Measurements from ENCODE around the gene GPR78. TPM values are rescaled to one million over a fixed set of nuclear protein-coding genes. Genes with fewer than 3 reads are reported as not detected.

Gene GPR78
- total RNA-seq, 1 experiment from 2014 or later, result 5.7 TPM

DNA sequence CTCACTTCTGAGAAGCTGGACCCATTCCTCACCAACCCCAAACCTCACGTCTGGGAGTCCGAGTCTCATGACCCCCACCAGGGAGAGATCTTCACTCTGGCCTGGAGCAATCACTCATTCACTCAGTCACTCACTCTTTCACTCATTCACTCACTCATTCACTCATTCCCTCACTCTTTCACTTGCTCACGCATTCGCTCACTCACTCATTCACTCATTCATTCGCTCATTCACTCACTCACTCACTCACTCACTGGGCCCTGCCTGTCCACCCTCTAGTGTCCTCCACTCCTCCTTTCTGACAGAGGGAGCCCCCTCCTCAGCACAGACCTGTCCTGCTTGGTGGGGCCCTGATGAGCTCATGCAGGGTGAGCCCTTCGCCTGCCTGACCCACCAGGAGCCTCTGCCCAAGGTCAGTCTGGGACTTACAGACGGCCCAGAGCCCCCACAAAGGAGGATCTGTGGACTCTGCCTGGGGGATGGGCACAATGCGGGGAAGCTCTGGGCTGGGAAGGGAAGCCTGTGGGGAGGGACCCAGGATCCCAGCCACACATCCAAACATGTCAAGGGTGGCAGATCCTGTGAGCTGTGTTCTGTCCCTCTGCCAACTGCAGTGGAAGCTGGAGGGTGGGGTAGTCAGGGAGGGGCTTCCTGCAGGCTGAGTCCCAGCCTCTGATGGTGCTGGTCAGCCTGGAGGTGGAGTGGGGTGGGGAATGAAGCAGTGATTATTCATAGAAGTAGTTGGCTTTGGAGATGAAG is 30.8 kb downstream of the GPR78 start:
- H3K4me1 Mint-ChIP-seq, result no peaks in the 10 kb centered on the region
- no peaks in the 10 kb centered on the region for H3K9me3 Mint-ChIP-seq
- peaks cover 6% of the 10 kb centered on the region; the same call in 1 of the 2 replicates for H3K36me3 Mint-ChIP-seq
- TF ChIP-seq, protein P1, sequence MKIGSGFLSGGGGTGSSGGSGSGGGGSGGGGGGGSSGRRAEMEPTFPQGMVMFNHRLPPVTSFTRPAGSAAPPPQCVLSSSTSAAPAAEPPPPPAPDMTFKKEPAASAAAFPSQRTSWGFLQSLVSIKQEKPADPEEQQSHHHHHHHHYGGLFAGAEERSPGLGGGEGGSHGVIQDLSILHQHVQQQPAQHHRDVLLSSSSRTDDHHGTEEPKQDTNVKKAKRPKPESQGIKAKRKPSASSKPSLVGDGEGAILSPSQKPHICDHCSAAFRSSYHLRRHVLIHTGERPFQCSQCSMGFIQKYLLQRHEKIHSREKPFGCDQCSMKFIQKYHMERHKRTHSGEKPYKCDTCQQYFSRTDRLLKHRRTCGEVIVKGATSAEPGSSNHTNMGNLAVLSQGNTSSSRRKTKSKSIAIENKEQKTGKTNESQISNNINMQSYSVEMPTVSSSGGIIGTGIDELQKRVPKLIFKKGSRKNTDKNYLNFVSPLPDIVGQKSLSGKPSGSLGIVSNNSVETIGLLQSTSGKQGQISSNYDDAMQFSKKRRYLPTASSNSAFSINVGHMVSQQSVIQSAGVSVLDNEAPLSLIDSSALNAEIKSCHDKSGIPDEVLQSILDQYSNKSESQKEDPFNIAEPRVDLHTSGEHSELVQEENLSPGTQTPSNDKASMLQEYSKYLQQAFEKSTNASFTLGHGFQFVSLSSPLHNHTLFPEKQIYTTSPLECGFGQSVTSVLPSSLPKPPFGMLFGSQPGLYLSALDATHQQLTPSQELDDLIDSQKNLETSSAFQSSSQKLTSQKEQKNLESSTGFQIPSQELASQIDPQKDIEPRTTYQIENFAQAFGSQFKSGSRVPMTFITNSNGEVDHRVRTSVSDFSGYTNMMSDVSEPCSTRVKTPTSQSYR (CRISPR knock-in tag; IDR thresholded peaks at IDR 0.05), result no peak
- TF ChIP-seq SMAD3 (CRISPR knock-in tag; IDR thresholded peaks at IDR 0.05; ENCODE audit: borderline replicate concordance), result no peak
- TF ChIP-seq, protein P2, sequence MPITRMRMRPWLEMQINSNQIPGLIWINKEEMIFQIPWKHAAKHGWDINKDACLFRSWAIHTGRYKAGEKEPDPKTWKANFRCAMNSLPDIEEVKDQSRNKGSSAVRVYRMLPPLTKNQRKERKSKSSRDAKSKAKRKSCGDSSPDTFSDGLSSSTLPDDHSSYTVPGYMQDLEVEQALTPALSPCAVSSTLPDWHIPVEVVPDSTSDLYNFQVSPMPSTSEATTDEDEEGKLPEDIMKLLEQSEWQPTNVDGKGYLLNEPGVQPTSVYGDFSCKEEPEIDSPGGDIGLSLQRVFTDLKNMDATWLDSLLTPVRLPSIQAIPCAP (CRISPR knock-in tag; IDR thresholded peaks at IDR 0.05), result no peak
- no peak for TF ChIP-seq JAZF1 (CRISPR knock-in tag; IDR thresholded peaks at IDR 0.05)
- TF ChIP-seq ESRRA (CRISPR knock-in tag; IDR thresholded peaks at IDR 0.05; ENCODE audit: borderline replicate concordance), result no peak
- TF ChIP-seq ZNF396 (CRISPR knock-in tag; IDR thresholded peaks at IDR 0.05; ENCODE audit: borderline replicate concordance), result no peak
- no peak for TF ChIP-seq ZNF423 (CRISPR knock-in tag; IDR thresholded peaks at IDR 0.05)
- TF ChIP-seq, protein P3, sequence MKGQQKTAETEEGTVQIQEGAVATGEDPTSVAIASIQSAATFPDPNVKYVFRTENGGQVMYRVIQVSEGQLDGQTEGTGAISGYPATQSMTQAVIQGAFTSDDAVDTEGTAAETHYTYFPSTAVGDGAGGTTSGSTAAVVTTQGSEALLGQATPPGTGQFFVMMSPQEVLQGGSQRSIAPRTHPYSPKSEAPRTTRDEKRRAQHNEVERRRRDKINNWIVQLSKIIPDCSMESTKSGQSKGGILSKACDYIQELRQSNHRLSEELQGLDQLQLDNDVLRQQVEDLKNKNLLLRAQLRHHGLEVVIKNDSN (CRISPR knock-in tag; IDR thresholded peaks at IDR 0.05), result no peak
- no peak for TF ChIP-seq ZNF671 (CRISPR knock-in tag; IDR thresholded peaks at IDR 0.05)
- TF ChIP-seq ZNF219 (CRISPR knock-in tag; IDR thresholded peaks at IDR 0.05; ENCODE audit: borderline replicate concordance), result no peak
- TF ChIP-seq, protein P4, sequence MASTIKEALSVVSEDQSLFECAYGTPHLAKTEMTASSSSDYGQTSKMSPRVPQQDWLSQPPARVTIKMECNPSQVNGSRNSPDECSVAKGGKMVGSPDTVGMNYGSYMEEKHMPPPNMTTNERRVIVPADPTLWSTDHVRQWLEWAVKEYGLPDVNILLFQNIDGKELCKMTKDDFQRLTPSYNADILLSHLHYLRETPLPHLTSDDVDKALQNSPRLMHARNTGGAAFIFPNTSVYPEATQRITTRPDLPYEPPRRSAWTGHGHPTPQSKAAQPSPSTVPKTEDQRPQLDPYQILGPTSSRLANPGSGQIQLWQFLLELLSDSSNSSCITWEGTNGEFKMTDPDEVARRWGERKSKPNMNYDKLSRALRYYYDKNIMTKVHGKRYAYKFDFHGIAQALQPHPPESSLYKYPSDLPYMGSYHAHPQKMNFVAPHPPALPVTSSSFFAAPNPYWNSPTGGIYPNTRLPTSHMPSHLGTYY (CRISPR knock-in tag; IDR thresholded peaks at IDR 0.05), result no peak
- TF ChIP-seq ZBTB21 (CRISPR knock-in tag; IDR thresholded peaks at IDR 0.05; ENCODE audit: borderline replicate concordance), result no peak
- no peak for TF ChIP-seq FOXK1 (CRISPR knock-in tag; IDR thresholded peaks at IDR 0.05)
- no peak for TF ChIP-seq KAT7 (CRISPR knock-in tag; IDR thresholded peaks at IDR 0.05; ENCODE audit: borderline replicate concordance)
- TF ChIP-seq, protein P5, sequence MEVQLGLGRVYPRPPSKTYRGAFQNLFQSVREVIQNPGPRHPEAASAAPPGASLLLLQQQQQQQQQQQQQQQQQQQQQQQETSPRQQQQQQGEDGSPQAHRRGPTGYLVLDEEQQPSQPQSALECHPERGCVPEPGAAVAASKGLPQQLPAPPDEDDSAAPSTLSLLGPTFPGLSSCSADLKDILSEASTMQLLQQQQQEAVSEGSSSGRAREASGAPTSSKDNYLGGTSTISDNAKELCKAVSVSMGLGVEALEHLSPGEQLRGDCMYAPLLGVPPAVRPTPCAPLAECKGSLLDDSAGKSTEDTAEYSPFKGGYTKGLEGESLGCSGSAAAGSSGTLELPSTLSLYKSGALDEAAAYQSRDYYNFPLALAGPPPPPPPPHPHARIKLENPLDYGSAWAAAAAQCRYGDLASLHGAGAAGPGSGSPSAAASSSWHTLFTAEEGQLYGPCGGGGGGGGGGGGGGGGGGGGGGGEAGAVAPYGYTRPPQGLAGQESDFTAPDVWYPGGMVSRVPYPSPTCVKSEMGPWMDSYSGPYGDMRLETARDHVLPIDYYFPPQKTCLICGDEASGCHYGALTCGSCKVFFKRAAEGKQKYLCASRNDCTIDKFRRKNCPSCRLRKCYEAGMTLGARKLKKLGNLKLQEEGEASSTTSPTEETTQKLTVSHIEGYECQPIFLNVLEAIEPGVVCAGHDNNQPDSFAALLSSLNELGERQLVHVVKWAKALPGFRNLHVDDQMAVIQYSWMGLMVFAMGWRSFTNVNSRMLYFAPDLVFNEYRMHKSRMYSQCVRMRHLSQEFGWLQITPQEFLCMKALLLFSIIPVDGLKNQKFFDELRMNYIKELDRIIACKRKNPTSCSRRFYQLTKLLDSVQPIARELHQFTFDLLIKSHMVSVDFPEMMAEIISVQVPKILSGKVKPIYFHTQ (CRISPR knock-in tag; IDR thresholded peaks at IDR 0.05), result no peak
- TF ChIP-seq SOX15 (CRISPR knock-in tag; IDR thresholded peaks at IDR 0.05), result no peak
- TF ChIP-seq NFATC4 (CRISPR knock-in tag; IDR thresholded peaks at IDR 0.05), result no peak
- TF ChIP-seq, protein P6, sequence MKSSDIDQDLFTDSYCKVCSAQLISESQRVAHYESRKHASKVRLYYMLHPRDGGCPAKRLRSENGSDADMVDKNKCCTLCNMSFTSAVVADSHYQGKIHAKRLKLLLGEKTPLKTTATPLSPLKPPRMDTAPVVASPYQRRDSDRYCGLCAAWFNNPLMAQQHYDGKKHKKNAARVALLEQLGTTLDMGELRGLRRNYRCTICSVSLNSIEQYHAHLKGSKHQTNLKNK (CRISPR knock-in tag; IDR thresholded peaks at IDR 0.05), result no peak
- TF ChIP-seq HMGXB4 (CRISPR knock-in tag; IDR thresholded peaks at IDR 0.05), result no peak
- POLR2A ChIA-PET, result no interaction called here
- peaks cover 3% of the 10 kb centered on the region; the same call in 1 of the 2 replicates for H3K27me3 Mint-ChIP-seq (ENCODE audit: low read depth)
- no peak overlapping the region for H3K4me3 Mint-ChIP-seq
- H3K27ac Mint-ChIP-seq, result no peak overlapping the region
- DNase-seq (ENCODE audit: low spot score), result no peak
- CTCF ChIA-PET, result no interaction called here
- no peak for ATAC-seq
